ENCODE data around the gene BLNK.
"Not testable (repeated sequence)": the region's sequence is repeated elsewhere in the genome, so short reads cannot be mapped to it uniquely, and the experiment has no call there.

BLNK gene

GRCh38 chr10:96271016-96271815 is at the start of gene BLNK:
BLNK (minus strand) TSS chr10:96271569; CDS start chr10:96271398, 171 bp downstream.
- Histone ChIP-seq H3K4me3 (ENCODE audit: low read depth, low read length) (no peak within 1 kb of the TSS), H3K36me3 (ENCODE audit: control insufficient read depth, insufficient read depth, low read length) (no peaks in the 10 kb centered on the region), H3K9ac (ENCODE audit: low read depth, low read length) (no peak within 1 kb of the TSS), H3K9me3 (ENCODE audit: control insufficient read depth, insufficient read depth, low read length) (no peaks in the 10 kb centered on the region), H3K27me3 (ENCODE audit: control insufficient read depth, insufficient read depth, low read length) (no peaks in the 10 kb centered on the region), H3K4me1 (ENCODE audit: control insufficient read depth, insufficient read depth, low read length) (peaks cover 2% of the 10 kb centered on the region; the same call in 1 of the 2 replicates), H3K27ac (ENCODE audit: low read depth, low read length) (no peak within 1 kb of the TSS)

DNA sequence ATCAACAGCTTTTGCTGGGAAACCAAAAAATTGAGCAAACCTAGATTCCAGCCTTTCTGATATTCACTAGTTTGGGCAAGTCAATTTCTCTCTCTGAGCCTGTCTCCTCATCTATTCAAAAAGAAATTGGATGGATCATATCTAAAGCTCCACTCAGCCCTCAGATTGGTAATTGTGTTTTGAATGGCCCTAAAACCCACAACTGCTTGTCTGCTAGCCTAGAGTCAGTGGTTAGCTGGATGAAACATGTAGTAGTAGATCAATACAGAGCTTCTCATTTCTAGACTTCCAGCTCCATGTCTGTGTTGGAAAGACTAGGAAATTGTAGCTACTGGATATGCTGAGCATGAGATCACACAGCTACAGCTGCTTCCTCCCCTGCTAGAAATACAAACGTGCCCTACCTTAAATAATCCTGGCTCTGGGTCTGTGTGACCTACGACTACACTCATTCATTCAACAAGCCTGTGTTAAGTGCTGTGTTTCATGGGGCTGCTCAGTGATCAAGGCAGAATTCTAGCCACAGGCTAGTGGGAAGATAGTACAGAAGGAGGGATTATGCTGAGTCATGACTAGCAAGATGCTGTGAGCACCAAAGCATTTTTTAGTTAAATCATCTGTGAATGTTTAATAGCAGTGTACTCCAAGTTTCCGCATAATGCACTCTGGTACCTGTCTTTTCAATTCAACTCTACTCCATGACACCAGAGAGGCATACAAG is 48.5 kb upstream of the BLNK start:
- Histone ChIP-seq H3K27ac (ENCODE audit: low read depth, low read length) (no peak overlapping the region), H3K36me3 (ENCODE audit: control insufficient read depth, insufficient read depth, low read length) (no peaks in the 10 kb centered on the region), H3K27me3 (ENCODE audit: control insufficient read depth, insufficient read depth, low read length) (no peaks in the 10 kb centered on the region), H3K4me1 (ENCODE audit: control insufficient read depth, insufficient read depth, low read length) (peaks cover 11% of the 10 kb centered on the region; the same call in 1 of the 2 replicates), H3K4me3 (ENCODE audit: low read depth, low read length) (no peak overlapping the region), H3K9me3 (ENCODE audit: control insufficient read depth, insufficient read depth, low read length) (no peaks in the 10 kb centered on the region), H3K9ac (ENCODE audit: low read depth, low read length) (no peak overlapping the region)

DNA sequence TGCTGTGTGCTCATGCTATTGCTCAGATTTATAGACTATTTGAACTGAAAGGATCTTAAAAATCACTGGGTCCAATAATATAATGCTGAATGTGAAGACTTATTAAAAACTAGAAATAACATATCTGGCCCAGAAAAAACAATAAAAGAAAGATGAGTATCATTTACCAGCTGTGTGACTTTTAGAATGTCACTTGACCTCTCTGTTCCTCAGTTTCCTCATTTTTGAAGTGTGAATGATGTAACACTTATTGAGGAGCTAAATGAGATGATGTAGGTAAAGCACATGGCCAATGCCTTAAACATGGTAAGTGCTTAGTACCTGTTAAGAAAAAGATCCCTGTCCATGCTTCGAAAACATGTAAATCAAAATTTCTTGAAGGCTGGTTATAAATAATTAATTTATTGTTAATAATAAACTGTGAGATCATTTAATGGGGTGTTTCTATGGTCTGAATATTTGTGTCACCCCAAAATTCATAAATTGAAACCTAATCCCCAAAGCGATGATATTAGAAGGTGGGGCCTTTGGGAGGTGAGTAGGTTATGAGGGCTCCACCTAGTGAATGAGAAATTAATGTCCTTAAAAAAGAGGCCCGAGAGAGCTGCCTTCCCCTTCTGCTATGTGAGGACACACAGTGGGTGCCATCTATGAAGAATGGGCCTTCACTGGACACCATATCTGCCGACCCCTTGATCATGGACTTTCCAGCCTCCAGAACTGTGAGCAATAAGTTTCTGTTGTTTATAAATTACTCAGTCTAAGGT is 45.9 kb upstream of the BLNK start:
- H3K4me1 ChIP-seq (ENCODE audit: control insufficient read depth, insufficient read depth, low read length): peaks cover 12% of the 10 kb centered on the region; the same call in 1 of the 2 replicates
- H3K27ac ChIP-seq (ENCODE audit: low read depth, low read length): no peak overlapping the region
- H3K9ac ChIP-seq (ENCODE audit: low read depth, low read length): no peak overlapping the region
- H3K36me3 ChIP-seq (ENCODE audit: control insufficient read depth, insufficient read depth, low read length): no peaks in the 10 kb centered on the region
- no peaks in the 10 kb centered on the region for H3K9me3 ChIP-seq (ENCODE audit: control insufficient read depth, insufficient read depth, low read length)
- no peaks in the 10 kb centered on the region for H3K27me3 ChIP-seq (ENCODE audit: control insufficient read depth, insufficient read depth, low read length)
- H3K4me3 ChIP-seq (ENCODE audit: low read depth, low read length): no peak overlapping the region

DNA sequence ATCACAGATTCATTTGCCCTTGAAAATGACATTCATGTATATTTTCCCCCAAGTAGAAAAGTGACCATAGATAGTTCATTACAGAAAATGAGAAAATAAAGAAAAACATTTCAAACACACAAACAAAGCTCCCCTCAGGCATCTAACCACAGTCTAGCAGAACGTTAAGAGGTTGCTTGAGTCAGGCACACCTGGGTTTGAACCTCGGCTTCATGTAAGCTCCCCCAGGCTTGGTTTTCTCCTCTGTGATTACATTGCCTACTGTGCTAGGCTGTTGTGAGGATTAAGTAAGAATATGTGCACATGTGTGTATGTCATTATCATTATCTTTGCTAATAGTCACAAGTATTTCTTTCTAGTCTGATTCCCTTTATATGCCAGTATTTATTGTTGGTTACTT is 42.0 kb upstream of the BLNK start:
- Histone ChIP-seq H3K9me3 (ENCODE audit: control insufficient read depth, insufficient read depth, low read length) (no peaks in the 10 kb centered on the region), H3K27ac (ENCODE audit: low read depth, low read length) (no peak overlapping the region), H3K9ac (ENCODE audit: low read depth, low read length) (no peak overlapping the region), H3K4me3 (ENCODE audit: low read depth, low read length) (no peak overlapping the region), H3K36me3 (ENCODE audit: control insufficient read depth, insufficient read depth, low read length) (no peaks in the 10 kb centered on the region), H3K27me3 (ENCODE audit: control insufficient read depth, insufficient read depth, low read length) (no peaks in the 10 kb centered on the region), H3K4me1 (ENCODE audit: control insufficient read depth, insufficient read depth, low read length) (peaks cover 32% of the 10 kb centered on the region)

DNA sequence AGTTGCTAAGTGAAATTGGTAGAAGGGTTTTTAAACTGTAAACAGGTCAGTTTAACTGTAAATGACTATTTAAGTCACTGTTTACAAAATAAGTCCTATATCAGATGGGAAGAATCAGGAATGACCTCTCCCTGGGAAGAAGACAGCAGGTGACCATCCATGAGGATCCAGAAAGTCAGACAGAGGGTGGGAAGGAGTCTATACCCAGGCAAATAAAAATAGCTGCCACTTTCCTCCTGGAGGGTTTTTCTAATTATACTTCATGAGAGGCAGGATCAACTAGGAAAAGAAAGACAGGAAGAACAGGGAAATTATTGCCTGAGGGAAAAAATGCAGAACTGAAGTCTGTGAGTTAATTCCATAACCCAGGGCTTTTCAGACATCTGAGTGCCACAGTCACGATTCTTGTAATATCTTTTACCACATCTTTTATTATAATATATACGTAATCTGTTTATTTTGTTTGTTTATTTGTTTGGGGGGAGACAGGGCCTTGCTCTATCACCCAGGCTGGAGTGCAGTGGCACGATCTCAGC is 39.9 kb upstream of the BLNK start:
- peak overlapping the region; percentile 96 for H3K27ac ChIP-seq (ENCODE audit: low read depth, low read length)
- no peak overlapping the region for H3K4me3 ChIP-seq (ENCODE audit: low read depth, low read length)
- H3K4me1 ChIP-seq (ENCODE audit: control insufficient read depth, insufficient read depth, low read length): peaks cover 47% of the 10 kb centered on the region
- no peaks in the 10 kb centered on the region for H3K27me3 ChIP-seq (ENCODE audit: control insufficient read depth, insufficient read depth, low read length)
- H3K36me3 ChIP-seq (ENCODE audit: control insufficient read depth, insufficient read depth, low read length): no peaks in the 10 kb centered on the region
- peak overlapping the region; percentile 8; the same call in 1 of the 2 replicates for H3K9ac ChIP-seq (ENCODE audit: low read depth, low read length)
- H3K9me3 ChIP-seq (ENCODE audit: control insufficient read depth, insufficient read depth, low read length): no peaks in the 10 kb centered on the region

GRCh38 chr10:96310321-96310669 is 38.9 kb upstream of the BLNK start:
- Histone ChIP-seq H3K4me1 (ENCODE audit: control insufficient read depth, insufficient read depth, low read length) (peaks cover 47% of the 10 kb centered on the region), H3K9ac (ENCODE audit: low read depth, low read length) (peak overlapping the region; percentile 53; the same call in 1 of the 2 replicates), H3K9me3 (ENCODE audit: control insufficient read depth, insufficient read depth, low read length) (no peaks in the 10 kb centered on the region), H3K27ac (ENCODE audit: low read depth, low read length) (peak overlapping the region; percentile 96), H3K27me3 (ENCODE audit: control insufficient read depth, insufficient read depth, low read length) (no peaks in the 10 kb centered on the region), H3K36me3 (ENCODE audit: control insufficient read depth, insufficient read depth, low read length) (no peaks in the 10 kb centered on the region), H3K4me3 (ENCODE audit: low read depth, low read length) (no peak overlapping the region)

GRCh38 chr10:96309628-96310320 is 38.4 kb upstream of the BLNK start:
- H3K9me3 ChIP-seq (ENCODE audit: control insufficient read depth, insufficient read depth, low read length): no peaks in the 10 kb centered on the region
- no peaks in the 10 kb centered on the region for H3K36me3 ChIP-seq (ENCODE audit: control insufficient read depth, insufficient read depth, low read length)
- peak overlapping the region; percentile 30; the same call in 1 of the 2 replicates for H3K4me3 ChIP-seq (ENCODE audit: low read depth, low read length)
- no peaks in the 10 kb centered on the region for H3K27me3 ChIP-seq (ENCODE audit: control insufficient read depth, insufficient read depth, low read length)
- H3K9ac ChIP-seq (ENCODE audit: low read depth, low read length): peak overlapping the region; percentile 53; the same call in 1 of the 2 replicates
- H3K27ac ChIP-seq (ENCODE audit: low read depth, low read length): peak overlapping the region; percentile 96
- peaks cover 47% of the 10 kb centered on the region for H3K4me1 ChIP-seq (ENCODE audit: control insufficient read depth, insufficient read depth, low read length)

- H3K9me3 ChIP-seq (ENCODE audit: control insufficient read depth, insufficient read depth, low read length); H3K36me3 ChIP-seq (ENCODE audit: control insufficient read depth, insufficient read depth, low read length); H3K27me3 ChIP-seq (ENCODE audit: control insufficient read depth, insufficient read depth, low read length): not testable (repeated sequence)
- peak overlapping the region; percentile 96 for H3K27ac ChIP-seq (ENCODE audit: low read depth, low read length)
- H3K9ac ChIP-seq (ENCODE audit: low read depth, low read length): peak overlapping the region; percentile 43; the same call in 1 of the 2 replicates
- peaks cover 47% of the 10 kb centered on the region for H3K4me1 ChIP-seq (ENCODE audit: control insufficient read depth, insufficient read depth, low read length)
- peak overlapping the region; percentile 30; the same call in 1 of the 2 replicates for H3K4me3 ChIP-seq (ENCODE audit: low read depth, low read length)
These were observed 37.5 kb upstream of the BLNK start for GRCh38 chr10:96308854-96309253.

- Histone ChIP-seq H3K9me3 (ENCODE audit: control insufficient read depth, insufficient read depth, low read length) (no peaks in the 10 kb centered on the region), H3K9ac (ENCODE audit: low read depth, low read length) (no peak overlapping the region), H3K4me3 (ENCODE audit: low read depth, low read length) (no peak overlapping the region), H3K27ac (ENCODE audit: low read depth, low read length) (no peak overlapping the region), H3K36me3 (ENCODE audit: control insufficient read depth, insufficient read depth, low read length) (no peaks in the 10 kb centered on the region), H3K27me3 (ENCODE audit: control insufficient read depth, insufficient read depth, low read length) (no peaks in the 10 kb centered on the region), H3K4me1 (ENCODE audit: control insufficient read depth, insufficient read depth, low read length) (peaks cover 42% of the 10 kb centered on the region)
These were observed 35.1 kb upstream of the BLNK start for GRCh38 chr10:96306516-96306915.

DNA sequence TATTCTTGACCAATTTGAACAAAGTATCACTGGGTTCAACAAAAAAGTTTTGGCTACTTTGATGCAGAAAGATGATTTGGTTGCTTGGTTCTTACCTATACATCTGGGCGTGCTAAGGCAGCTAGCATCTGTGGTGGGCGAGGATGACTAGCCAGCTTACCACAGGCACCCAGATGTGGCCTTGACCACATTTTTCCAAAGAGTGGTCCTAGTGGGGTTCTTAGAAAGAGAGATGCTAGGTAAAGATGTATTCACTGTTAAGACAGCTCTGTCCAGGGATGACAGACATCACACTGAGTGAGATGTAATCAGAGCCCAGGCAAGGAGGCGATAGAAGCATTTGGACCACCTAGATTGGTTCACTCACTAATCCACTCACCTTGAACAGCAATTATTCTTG is 33.6 kb upstream of the BLNK start:
- Histone ChIP-seq H3K9me3 (ENCODE audit: control insufficient read depth, insufficient read depth, low read length) (no peaks in the 10 kb centered on the region), H3K36me3 (ENCODE audit: control insufficient read depth, insufficient read depth, low read length) (no peaks in the 10 kb centered on the region), H3K27me3 (ENCODE audit: control insufficient read depth, insufficient read depth, low read length) (no peaks in the 10 kb centered on the region), H3K4me3 (ENCODE audit: low read depth, low read length) (no peak overlapping the region), H3K9ac (ENCODE audit: low read depth, low read length) (no peak overlapping the region), H3K4me1 (ENCODE audit: control insufficient read depth, insufficient read depth, low read length) (peaks cover 28% of the 10 kb centered on the region), H3K27ac (ENCODE audit: low read depth, low read length) (no peak overlapping the region)
